22Rv1 (cell line): ENCODE measurements around the gene MCM10.

Experiments used
- ZFX ChIP-seq: fragments of 450-650 bp; IDR thresholded peaks from 2 replicates; pipeline ENCODE4 v1.6.1; 2017; ENCODE audit warnings: antibody characterized with exemption, borderline replicate concordance
- TF ChIP-seq, protein P1 (sequence below): fragments of 450-650 bp; IDR thresholded peaks from 2 replicates; pipeline ENCODE4 v1.5.1; 2017; ENCODE audit warnings: mild to moderate bottlenecking

GRCh38 chr10:13239923-13240322, 78.6 kb downstream of the MCM10 start:
- TF ChIP-seq, protein P1, sequence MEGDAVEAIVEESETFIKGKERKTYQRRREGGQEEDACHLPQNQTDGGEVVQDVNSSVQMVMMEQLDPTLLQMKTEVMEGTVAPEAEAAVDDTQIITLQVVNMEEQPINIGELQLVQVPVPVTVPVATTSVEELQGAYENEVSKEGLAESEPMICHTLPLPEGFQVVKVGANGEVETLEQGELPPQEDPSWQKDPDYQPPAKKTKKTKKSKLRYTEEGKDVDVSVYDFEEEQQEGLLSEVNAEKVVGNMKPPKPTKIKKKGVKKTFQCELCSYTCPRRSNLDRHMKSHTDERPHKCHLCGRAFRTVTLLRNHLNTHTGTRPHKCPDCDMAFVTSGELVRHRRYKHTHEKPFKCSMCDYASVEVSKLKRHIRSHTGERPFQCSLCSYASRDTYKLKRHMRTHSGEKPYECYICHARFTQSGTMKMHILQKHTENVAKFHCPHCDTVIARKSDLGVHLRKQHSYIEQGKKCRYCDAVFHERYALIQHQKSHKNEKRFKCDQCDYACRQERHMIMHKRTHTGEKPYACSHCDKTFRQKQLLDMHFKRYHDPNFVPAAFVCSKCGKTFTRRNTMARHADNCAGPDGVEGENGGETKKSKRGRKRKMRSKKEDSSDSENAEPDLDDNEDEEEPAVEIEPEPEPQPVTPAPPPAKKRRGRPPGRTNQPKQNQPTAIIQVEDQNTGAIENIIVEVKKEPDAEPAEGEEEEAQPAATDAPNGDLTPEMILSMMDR = no peak
- no peak for TF ChIP-seq ZFX
